Stimulated activated CD4-positive, alpha-beta T cell treated with anti-CD3 and anti-CD28 coated beads, Interleukin-1b, Interleukin-23, amount 100 ng/mL, for 48 hours (primary cell): Measurements from ENCODE around the gene CIRBP.
"Not testable (repeated sequence)": the region's sequence is repeated elsewhere in the genome, so short reads cannot be mapped to it uniquely, and the experiment has no call there.

Experiments used
- DNase-seq: peaks from one replicate; pipeline ENCODE4 v3.0.0-alpha.2; 2020

Gene CIRBP

GRCh38 chr19:1245494-1246264, 23.5 kb upstream of the CIRBP start:
- DNase-seq: no peak

- DNase-seq: not testable (repeated sequence)
Observed at GRCh38 chr19:1246265-1247087, 22.7 kb upstream of the CIRBP start.

GRCh38 chr19:1247748-1248138, 21.4 kb upstream of the CIRBP start:
- no peak for DNase-seq

GRCh38 chr19:1248139-1248785, 20.9 kb upstream of the CIRBP start, which contains the start of gene MIDN:
MIDN (plus strand) TSS chr19:1248583; CDS start chr19:1250297, 1,714 bp downstream.
- DNase-seq: peak; percentile 67

GRCh38 chr19:1248786-1249297, 20.3 kb upstream of the CIRBP start:
- peak; percentile 81 for DNase-seq

GRCh38 chr19:1249298-1249989, 19.7 kb upstream of the CIRBP start:
- peak; percentile 93 for DNase-seq

GRCh38 chr19:1249990-1250436, 19.1 kb upstream of the CIRBP start:
- no peak for DNase-seq

GRCh38 chr19:1250437-1251260, 18.5 kb upstream of the CIRBP start:
- DNase-seq: no peak

GRCh38 chr19:1251330-1252220, 17.6 kb upstream of the CIRBP start:
- DNase-seq: peak; percentile 67

- peak; percentile 61 for DNase-seq
Observed at GRCh38 chr19:1252221-1252820, 16.8 kb upstream of the CIRBP start.

GRCh38 chr19:1252821-1253513, 16.2 kb upstream of the CIRBP start:
- DNase-seq: peak; percentile 81

- no peak for DNase-seq
Observed at GRCh38 chr19:1253514-1254080, 15.5 kb upstream of the CIRBP start.

GRCh38 chr19:1254081-1254527, 15.0 kb upstream of the CIRBP start:
- DNase-seq: no peak

- no peak for DNase-seq
Observed at GRCh38 chr19:1254530-1255185, 14.5 kb upstream of the CIRBP start.

- no peak for DNase-seq
Observed at GRCh38 chr19:1255186-1256161, 13.7 kb upstream of the CIRBP start.

GRCh38 chr19:1256646-1257474, 12.3 kb upstream of the CIRBP start:
- no peak for DNase-seq
